Smooth muscle cell (in vitro differentiated cells): ENCODE results near the gene ACP6. TPM values are rescaled to one million over a fixed set of nuclear protein-coding genes. Genes with fewer than 3 reads are reported as not detected.

Experiments
- DNase-seq: peaks from one replicate; lab custom pipeline; 2025; ENCODE audit not compliant: unreplicated experiment; lab: John Stamatoyannopoulos, UW
- H2AFZ ChIP-seq: fragments of 200-600 bp; sonication (generic); 2 replicates; pipeline ENCODE4 v1.6.0; 2016; ENCODE audit warnings: antibody characterized with exemption, low read depth, mild to moderate bottlenecking
- H3F3A ChIP-seq: fragments of 200-600 bp; sonication (generic); 2 replicates; pipeline ENCODE4 v1.6.0; 2017; ENCODE audit warnings: antibody characterized with exemption, low read depth
- H3K27ac ChIP-seq: fragments of 200-600 bp; sonication (generic); 2 replicates; pipeline ENCODE4 v1.5.1; 2016; ENCODE audit warnings: low read depth, mild to moderate bottlenecking
- H3K27me3 ChIP-seq: fragments of 200-600 bp; sonication (generic); 2 replicates; pipeline ENCODE4 v1.6.1; 2016; ENCODE audit warnings: low read depth, mild to moderate bottlenecking
- H3K36me3 ChIP-seq: fragments of 200-600 bp; sonication (generic); 2 replicates; pipeline ENCODE4 v1.5.1; 2016; ENCODE audit warnings: low read depth
- H3K4me1 ChIP-seq: fragments of 200-600 bp; sonication (generic); 2 replicates; pipeline ENCODE4 v1.5.1; 2016; ENCODE audit warnings: low read depth
- H3K4me2 ChIP-seq: fragments of 200-600 bp; sonication (generic); 2 replicates; pipeline ENCODE4 v1.6.0; 2016; ENCODE audit warnings: mild to moderate bottlenecking
- H3K4me3 ChIP-seq: fragments of 200-600 bp; sonication (generic); 2 replicates; pipeline ENCODE4 v1.5.1; 2016; ENCODE audit warnings: mild to moderate bottlenecking
- H3K79me2 ChIP-seq: fragments of 200-600 bp; sonication (generic); 2 replicates; pipeline ENCODE4 v1.6.0; 2016; ENCODE audit warnings: low read depth, mild to moderate bottlenecking
- H3K9ac ChIP-seq: fragments of 200-600 bp; sonication (generic); 2 replicates; pipeline ENCODE4 v1.6.0; 2016; ENCODE audit warnings: low read depth
- H3K9me3 ChIP-seq: fragments of 200-600 bp; sonication (generic); replicated peaks from 2 replicates; pipeline ENCODE4 v1.5.1; 2016; ENCODE audit warnings: low read depth
- H4K20me1 ChIP-seq: fragments of 200-600 bp; sonication (generic); 2 replicates; pipeline ENCODE4 v1.6.0; 2016; ENCODE audit warnings: low read depth
- WGBS: methylation state at CpG from one replicate; pipeline ENCODE4 v1.1.7; 2016; ENCODE audit warnings: low lambda C conversion rate; 5-methylcytosine and 5-hydroxymethylcytosine counted together
- polyA plus RNA-seq: library from polyadenylated mRNA; unstranded; fragments of >200 nt; fragmentation: Nextera tagmentation; extraction: Ambion mirVana; gene quantifications from 2 replicates; pipeline ENCODE4 v1.2.1, GENCODE V29; 2016
- total RNA-seq: library from RNA; depleted of rRNA; stranded (reverse); fragments of >200 nt; gene quantifications from 2 replicates; pipeline ENCODE4 v1.2.3, GENCODE V29; 2014
- TF ChIP-seq, protein P1 (sequence below): fragments of 200-600 bp; sonication (generic); IDR thresholded peaks from 2 replicates; pipeline ENCODE4 v1.5.1; 2017; ENCODE audit warnings: borderline replicate concordance, mild to moderate bottlenecking, antibody characterized with exemption; ENCODE audit not compliant: insufficient read depth, poor library complexity, severe bottlenecking

The ACP6 gene
- total and polyA plus RNA-seq, 2 experiments from 2014 or later, result 6.4 to 11.8 TPM

DNA sequence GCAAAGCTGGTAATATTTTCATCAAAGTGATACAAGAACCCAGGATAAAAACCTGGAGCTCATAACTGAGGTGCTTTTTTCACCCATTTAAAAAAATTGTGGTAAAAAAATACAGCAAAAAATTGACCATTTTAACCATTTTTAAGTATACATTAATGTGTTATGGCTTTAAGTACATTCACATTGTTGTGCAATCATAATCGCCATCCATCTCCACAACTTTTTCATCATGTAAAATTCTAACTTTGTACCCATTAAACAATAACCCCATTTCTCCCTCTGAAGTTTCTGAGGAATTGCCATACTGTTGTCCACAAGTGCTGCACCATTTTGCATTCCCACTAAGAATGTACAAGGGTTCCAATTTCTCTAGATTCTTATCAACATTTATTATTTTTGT is 36.6 kb downstream of the ACP6 start:
- Histone ChIP-seq H3K4me3 (no peak overlapping the region), H3K9ac (no peak overlapping the region), H3K36me3 (no peaks in the 10 kb centered on the region), H3K9me3 (no peaks in the 10 kb centered on the region), H3F3A (no peaks in the 10 kb centered on the region), H3K4me1 (no peaks in the 10 kb centered on the region), H3K27ac (no peak overlapping the region), H3K27me3 (no peaks in the 10 kb centered on the region), H2AFZ (no peak overlapping the region), H3K4me2 (no peak overlapping the region), H3K79me2 (no peaks in the 10 kb centered on the region), H4K20me1 (no peaks in the 10 kb centered on the region)
- TF ChIP-seq, protein P1, sequence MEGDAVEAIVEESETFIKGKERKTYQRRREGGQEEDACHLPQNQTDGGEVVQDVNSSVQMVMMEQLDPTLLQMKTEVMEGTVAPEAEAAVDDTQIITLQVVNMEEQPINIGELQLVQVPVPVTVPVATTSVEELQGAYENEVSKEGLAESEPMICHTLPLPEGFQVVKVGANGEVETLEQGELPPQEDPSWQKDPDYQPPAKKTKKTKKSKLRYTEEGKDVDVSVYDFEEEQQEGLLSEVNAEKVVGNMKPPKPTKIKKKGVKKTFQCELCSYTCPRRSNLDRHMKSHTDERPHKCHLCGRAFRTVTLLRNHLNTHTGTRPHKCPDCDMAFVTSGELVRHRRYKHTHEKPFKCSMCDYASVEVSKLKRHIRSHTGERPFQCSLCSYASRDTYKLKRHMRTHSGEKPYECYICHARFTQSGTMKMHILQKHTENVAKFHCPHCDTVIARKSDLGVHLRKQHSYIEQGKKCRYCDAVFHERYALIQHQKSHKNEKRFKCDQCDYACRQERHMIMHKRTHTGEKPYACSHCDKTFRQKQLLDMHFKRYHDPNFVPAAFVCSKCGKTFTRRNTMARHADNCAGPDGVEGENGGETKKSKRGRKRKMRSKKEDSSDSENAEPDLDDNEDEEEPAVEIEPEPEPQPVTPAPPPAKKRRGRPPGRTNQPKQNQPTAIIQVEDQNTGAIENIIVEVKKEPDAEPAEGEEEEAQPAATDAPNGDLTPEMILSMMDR, result no peak
- no peak for DNase-seq
- WGBS, result 96% methylated on average over 1 of the region's 1 CpG

DNA sequence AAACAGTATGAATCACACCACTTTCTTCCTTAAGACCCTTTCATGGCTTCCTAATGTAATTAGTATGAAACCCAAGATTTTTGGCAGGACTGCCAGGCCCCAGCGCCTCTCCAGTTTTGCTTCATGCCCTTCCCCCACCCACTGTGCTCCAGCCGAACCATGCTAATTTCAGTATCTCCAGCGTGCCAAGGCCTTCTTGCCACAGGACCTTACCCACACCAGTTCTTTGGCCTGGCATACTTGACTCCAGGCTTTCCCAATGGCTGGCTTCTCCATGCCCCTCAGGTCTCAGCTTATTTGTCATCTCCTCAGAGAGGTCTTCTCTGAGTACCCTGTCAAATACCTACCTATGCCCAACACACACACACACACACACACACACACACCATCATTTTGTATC is 38.5 kb downstream of the ACP6 start:
- Histone ChIP-seq H3K79me2 (no peaks in the 10 kb centered on the region), H3F3A (no peaks in the 10 kb centered on the region), H3K27ac (no peak overlapping the region), H3K9me3 (no peaks in the 10 kb centered on the region), H3K9ac (no peak overlapping the region), H4K20me1 (no peaks in the 10 kb centered on the region), H2AFZ (no peak overlapping the region), H3K4me1 (no peaks in the 10 kb centered on the region), H3K36me3 (no peaks in the 10 kb centered on the region), H3K27me3 (no peaks in the 10 kb centered on the region), H3K4me2 (no peak overlapping the region), H3K4me3 (no peak overlapping the region)
- no peak for DNase-seq
- TF ChIP-seq, protein P1, result no peak
- 85% methylated on average over 3 of the region's 3 CpGs for WGBS

DNA sequence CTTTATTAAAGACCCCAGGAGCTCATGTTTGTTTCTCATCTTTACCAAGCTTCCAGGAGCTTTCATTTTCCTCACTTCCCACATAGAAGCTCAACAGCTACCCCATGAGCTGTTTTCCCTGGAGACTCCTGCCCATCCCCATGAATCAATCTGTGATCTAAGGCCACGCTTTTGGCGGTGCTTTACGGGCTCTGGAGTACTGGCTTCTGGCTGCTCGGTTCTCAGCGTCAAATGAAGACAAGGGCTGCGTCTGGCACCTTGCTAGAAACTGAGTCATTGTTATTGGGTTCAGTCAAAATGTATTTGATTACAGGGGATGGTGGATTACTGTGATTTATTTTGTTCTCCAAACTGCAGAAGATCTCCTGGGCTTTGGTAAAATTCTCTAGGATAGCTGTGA is 39.9 kb downstream of the ACP6 start:
- H3K4me1 ChIP-seq, result no peaks in the 10 kb centered on the region
- H4K20me1 ChIP-seq, result no peaks in the 10 kb centered on the region
- H3K9me3 ChIP-seq, result no peaks in the 10 kb centered on the region
- H3K4me3 ChIP-seq, result no peak overlapping the region
- no peak overlapping the region for H3K4me2 ChIP-seq
- H3K36me3 ChIP-seq, result no peaks in the 10 kb centered on the region
- WGBS, result 65% methylated on average over 6 of the region's 6 CpGs
- no peaks in the 10 kb centered on the region for H3K27me3 ChIP-seq
- H3F3A ChIP-seq, result no peaks in the 10 kb centered on the region
- no peak overlapping the region for H2AFZ ChIP-seq
- no peak overlapping the region for H3K9ac ChIP-seq
- H3K27ac ChIP-seq, result no peak overlapping the region
- no peaks in the 10 kb centered on the region for H3K79me2 ChIP-seq
- DNase-seq, result no peak
- TF ChIP-seq, protein P1, result no peak

DNA sequence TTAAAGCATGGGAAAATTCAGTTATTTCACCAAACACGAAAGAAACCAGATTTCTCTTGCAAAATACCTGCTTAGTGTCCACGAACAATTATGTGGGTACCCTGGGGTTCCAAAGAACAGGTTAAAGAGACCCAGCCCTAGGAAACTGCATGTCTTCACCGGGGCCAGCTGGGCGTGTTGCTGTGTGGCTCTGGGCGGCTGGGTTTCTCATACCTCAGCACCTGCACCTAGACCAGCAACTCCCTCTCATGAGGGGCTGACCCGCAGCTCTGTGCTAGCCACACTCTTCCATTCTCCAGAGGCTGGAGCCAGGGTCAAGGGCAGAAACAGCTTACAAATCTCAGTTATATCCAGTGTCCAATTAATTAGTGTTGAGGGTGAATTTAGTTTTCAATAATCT is 40.3 kb downstream of the ACP6 start:
- WGBS, result 92% methylated on average over 6 of the region's 6 CpGs
- Histone ChIP-seq H3K9ac (no peak overlapping the region), H3K27ac (no peak overlapping the region), H3K4me1 (no peaks in the 10 kb centered on the region), H3K4me2 (no peak overlapping the region), H4K20me1 (no peaks in the 10 kb centered on the region), H3K36me3 (no peaks in the 10 kb centered on the region), H3K4me3 (no peak overlapping the region), H3K79me2 (no peaks in the 10 kb centered on the region), H2AFZ (no peak overlapping the region), H3K27me3 (no peaks in the 10 kb centered on the region), H3K9me3 (no peaks in the 10 kb centered on the region), H3F3A (no peaks in the 10 kb centered on the region)
- TF ChIP-seq, protein P1, result no peak
- DNase-seq, result no peak
